B cell (primary cell): ENCODE measurements around the gene NT5DC4.

Experiments used
- CTCF ChIP-seq: fragments of 200-600 bp; IDR thresholded peaks from one replicate; pipeline ENCODE4 v1.8.0; 2022; ENCODE audit warnings: antibody characterized with exemption, mild to moderate bottlenecking
- EZH2 ChIP-seq: IDR thresholded peaks from 2 replicates; pipeline ENCODE4 v1.6.1; 2012; ENCODE audit warnings: borderline replicate concordance, low read depth, mild to moderate bottlenecking, moderate library complexity, low read length; ENCODE audit not compliant: insufficient read depth, poor library complexity, severe bottlenecking

- no peak for TF ChIP-seq CTCF
- no peak for TF ChIP-seq EZH2
Observed at GRCh38 chr2:112693596-112693995, 27.2 kb upstream of the NT5DC4 start.
